IPS-15b (cell line): Measurements from ENCODE around the gene LRRTM4.

Experiments used
- H3K27me3 ChIP-seq: one replicate; pipeline ENCODE4 v1.6.1; 2013; ENCODE audit warnings: low read length; ENCODE audit not compliant: control insufficient read depth, insufficient read depth
- H3K36me3 ChIP-seq: one replicate; pipeline ENCODE4 v1.6.1; 2013; ENCODE audit warnings: low read length; ENCODE audit not compliant: control insufficient read depth, insufficient read depth
- H3K4me1 ChIP-seq: one replicate; pipeline ENCODE4 v1.6.1; 2013; ENCODE audit warnings: mild to moderate bottlenecking, low read length; ENCODE audit not compliant: control insufficient read depth, insufficient read depth
- H3K4me3 ChIP-seq: one replicate; pipeline ENCODE4 v1.5.1; 2013; ENCODE audit warnings: low read depth, low read length
- H3K9ac ChIP-seq: one replicate; pipeline ENCODE4 v1.6.1; 2013; ENCODE audit warnings: low read depth, mild to moderate bottlenecking, low read length
- H3K9me3 ChIP-seq: one replicate; pipeline ENCODE4 v1.6.1; 2013; ENCODE audit warnings: mild to moderate bottlenecking, low read length; ENCODE audit not compliant: control insufficient read depth, insufficient read depth

Gene LRRTM4

DNA sequence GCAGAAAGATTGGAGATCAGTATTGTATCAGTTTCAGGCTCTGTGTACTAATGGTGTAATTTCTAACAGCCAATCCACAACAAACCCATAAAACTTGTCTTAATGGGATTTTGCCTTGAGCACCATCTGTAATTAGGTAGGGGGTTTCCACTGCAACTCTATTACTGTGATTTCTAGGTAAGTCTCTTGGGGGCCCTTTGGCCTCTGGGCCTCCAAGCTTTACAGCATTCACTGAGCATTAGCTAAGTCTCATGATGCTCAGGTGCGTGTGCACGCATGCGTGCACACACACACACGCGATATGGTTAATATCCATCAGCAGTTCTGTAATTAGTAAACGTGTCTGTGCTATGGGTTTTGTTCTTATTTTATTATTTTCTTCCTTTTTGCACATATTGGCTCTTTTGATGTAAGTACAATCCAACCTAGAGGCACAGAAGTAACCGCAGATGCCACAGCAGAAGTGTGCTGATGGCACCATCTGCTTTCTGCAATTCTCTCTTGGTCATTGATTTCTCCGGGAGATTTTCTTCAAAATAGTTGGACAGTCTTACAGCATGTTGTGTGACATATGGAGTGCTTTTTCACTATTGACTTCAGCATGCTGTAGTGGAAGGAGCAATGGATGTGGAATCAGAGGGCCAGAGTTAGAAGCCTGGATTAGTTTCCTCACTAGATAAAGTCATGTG, 592.0 kb downstream of the LRRTM4 start:
- H3K4me3 ChIP-seq: no peak overlapping the region
- no peaks in the 10 kb centered on the region for H3K9me3 ChIP-seq
- H3K27me3 ChIP-seq: no peaks in the 10 kb centered on the region
- no peaks in the 10 kb centered on the region for H3K36me3 ChIP-seq
- H3K4me1 ChIP-seq: no peaks in the 10 kb centered on the region
- H3K9ac ChIP-seq: no peak overlapping the region

DNA sequence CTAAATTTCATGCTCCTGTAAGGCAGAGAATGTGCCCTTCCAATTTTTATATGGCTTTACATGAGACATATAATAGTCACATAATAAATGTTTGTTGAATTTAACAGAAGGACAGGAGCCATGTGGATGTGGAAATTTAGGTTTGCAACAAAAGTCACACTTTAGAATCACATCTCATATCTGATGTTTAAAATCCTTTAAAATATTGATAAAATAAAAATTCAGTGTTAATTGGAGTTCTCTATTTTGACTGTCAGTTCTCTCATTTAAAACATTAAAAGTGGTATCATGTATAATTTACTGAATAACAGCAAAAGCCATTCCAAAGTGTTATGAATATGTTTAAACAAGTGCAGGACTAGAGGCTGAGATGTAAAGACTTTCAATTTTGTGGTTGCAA, 594.1 kb downstream of the LRRTM4 start:
- H3K9ac ChIP-seq: no peak overlapping the region
- H3K36me3 ChIP-seq: no peaks in the 10 kb centered on the region
- H3K27me3 ChIP-seq: no peaks in the 10 kb centered on the region
- H3K9me3 ChIP-seq: no peaks in the 10 kb centered on the region
- no peak overlapping the region for H3K4me3 ChIP-seq
- H3K4me1 ChIP-seq: no peaks in the 10 kb centered on the region

DNA sequence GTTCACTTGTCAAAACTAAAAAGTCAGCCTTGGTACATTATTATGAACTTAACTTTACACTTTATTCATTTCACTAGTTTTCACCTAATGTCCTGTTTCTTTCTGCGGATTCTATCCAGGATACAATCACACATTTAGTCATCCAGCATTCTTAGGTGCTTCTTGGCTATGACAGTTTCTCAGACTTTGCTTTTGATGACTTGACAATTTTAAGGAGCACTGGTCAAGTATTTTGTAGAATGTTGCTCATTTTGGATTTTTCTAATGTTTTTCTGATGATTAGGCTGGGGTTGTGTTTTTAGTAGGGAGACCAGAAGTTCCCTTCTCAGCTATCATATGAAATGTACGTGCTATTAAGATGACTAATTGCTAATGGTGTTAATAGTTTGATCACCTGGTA, 601.2 kb downstream of the LRRTM4 start:
- Histone ChIP-seq H3K36me3 (no peaks in the 10 kb centered on the region), H3K4me3 (no peak overlapping the region), H3K27me3 (no peaks in the 10 kb centered on the region), H3K9me3 (no peaks in the 10 kb centered on the region), H3K4me1 (no peaks in the 10 kb centered on the region), H3K9ac (no peak overlapping the region)

DNA sequence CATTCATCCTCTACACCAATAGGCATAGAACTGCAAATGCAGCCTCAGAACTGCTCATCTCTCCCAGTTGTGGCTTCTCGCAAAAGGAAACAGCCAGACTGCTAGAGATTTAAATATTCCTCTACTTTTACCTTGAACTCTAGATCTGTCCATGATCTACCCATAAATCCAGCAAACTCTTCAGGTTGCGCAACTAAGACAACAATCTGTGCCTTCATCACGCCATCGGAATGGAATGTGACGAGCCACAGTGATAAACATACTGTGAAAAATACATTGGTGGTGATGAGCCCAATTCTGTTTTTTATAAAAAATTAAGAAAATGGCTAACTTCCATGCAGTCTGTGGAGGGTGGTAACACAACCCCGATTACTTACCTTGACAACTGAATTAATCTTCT, 626.7 kb downstream of the LRRTM4 start:
- Histone ChIP-seq H3K4me1 (no peaks in the 10 kb centered on the region), H3K27me3 (no peaks in the 10 kb centered on the region), H3K9ac (no peak overlapping the region), H3K36me3 (no peaks in the 10 kb centered on the region), H3K9me3 (no peaks in the 10 kb centered on the region), H3K4me3 (no peak overlapping the region)

DNA sequence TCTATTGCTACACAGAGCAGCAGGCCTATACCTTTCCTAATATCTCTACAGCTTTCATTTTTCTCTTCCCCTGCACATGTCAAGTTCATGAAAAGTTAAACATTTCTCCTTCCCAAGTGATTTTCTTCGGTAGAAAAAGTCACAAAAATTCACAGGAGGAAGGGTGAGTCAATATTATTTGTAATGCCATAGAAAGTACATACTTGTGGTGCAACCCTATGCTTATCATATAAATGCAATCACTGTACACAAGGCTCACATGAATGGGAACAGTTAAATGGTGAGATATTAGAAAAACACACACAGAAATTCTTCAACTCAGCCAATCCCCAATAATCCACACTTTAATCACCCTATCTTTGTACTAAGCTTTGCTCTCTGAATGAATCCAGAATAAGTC, 651.6 kb downstream of the LRRTM4 start:
- H3K9ac ChIP-seq: no peak overlapping the region
- no peaks in the 10 kb centered on the region for H3K9me3 ChIP-seq
- no peaks in the 10 kb centered on the region for H3K36me3 ChIP-seq

DNA sequence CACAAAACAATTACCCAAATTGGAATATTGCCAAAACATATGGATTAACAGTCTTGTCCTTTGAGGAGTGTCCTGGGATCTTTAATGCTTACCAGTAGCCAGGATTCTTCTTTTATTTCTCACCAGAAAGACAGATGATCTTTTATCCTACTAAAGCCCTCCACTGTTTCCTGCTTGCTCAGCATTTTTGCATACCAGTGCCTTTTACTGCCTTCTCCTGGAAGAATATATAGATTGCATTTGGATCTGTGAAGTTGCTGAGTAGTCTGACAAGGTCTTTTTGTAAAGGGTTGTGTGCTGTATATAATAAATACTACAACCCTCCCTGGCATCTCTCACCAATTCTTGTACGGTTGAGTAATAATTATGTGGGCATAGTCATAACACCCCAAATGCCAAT, 652.2 kb downstream of the LRRTM4 start:
- Histone ChIP-seq H3K36me3 (no peaks in the 10 kb centered on the region), H3K4me1 (no peaks in the 10 kb centered on the region), H3K4me3 (no peak overlapping the region), H3K9me3 (no peaks in the 10 kb centered on the region), H3K27me3 (no peaks in the 10 kb centered on the region), H3K9ac (no peak overlapping the region)

More for the DNA sequence above, 651.6 kb downstream of the LRRTM4 start:
- Histone ChIP-seq H3K4me1 (no peaks in the 10 kb centered on the region), H3K4me3 (no peak overlapping the region), H3K27me3 (no peaks in the 10 kb centered on the region)

DNA sequence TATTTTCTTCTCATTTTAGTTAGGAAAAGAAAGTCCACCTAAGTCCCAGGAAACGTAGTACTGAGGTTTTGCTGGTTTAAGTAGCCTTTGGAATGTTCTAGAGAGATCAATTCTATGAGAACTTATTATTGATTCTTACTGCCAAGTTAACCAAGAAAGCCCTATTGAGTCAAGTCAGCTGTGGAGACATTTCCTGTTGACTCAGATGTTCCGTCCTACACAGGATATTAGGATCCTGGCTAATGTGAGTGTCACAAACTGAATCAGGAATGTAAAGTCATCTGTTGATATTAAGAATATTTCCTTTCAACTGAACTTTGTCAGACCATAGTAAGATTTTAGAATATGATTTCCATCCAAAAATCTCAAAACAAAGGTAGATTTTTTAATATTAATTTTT, 654.3 kb downstream of the LRRTM4 start:
- Histone ChIP-seq H3K9me3 (no peaks in the 10 kb centered on the region), H3K9ac (no peak overlapping the region), H3K36me3 (no peaks in the 10 kb centered on the region), H3K27me3 (no peaks in the 10 kb centered on the region), H3K4me3 (no peak overlapping the region), H3K4me1 (no peaks in the 10 kb centered on the region)

DNA sequence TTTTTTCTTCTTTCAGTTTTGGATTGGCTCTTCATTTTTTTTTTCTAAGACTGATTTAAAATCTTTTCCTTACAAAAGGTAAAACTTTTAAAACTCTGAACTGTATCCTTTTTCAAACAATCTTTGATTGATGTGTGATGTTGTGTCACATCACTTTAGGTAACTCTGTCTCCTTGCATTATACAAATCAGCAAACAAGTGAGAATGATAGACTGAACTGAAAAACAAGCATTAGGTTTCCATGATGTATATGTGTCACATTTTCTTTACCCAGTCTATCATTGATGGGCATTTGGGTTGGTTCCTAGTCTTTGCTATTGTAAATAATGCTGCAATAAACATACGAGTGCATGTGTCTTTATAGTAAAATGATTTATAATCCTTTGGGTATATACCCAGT, 655.7 kb downstream of the LRRTM4 start:
- no peaks in the 10 kb centered on the region for H3K27me3 ChIP-seq
- no peak overlapping the region for H3K9ac ChIP-seq
- H3K9me3 ChIP-seq: no peaks in the 10 kb centered on the region
- no peak overlapping the region for H3K4me3 ChIP-seq
- H3K36me3 ChIP-seq: no peaks in the 10 kb centered on the region
- H3K4me1 ChIP-seq: no peaks in the 10 kb centered on the region

DNA sequence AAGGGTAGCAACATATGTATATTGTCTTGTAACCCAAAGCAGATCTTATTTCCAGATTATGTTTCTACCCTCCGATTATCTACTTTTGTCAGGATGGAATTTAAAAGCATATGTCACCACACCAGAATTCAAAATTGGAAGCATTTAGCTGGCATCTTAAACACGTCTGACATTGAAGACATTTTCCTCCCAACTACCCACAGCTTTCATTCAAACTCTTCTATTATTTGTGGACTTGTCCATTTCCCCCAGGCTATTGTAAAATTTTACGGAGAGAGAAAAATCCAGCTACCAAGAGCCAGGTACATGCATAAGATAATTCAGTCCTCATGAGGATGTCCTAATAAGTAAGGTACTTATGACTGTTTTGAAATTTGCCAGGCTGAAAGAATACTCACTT, 659.3 kb downstream of the LRRTM4 start:
- Histone ChIP-seq H3K4me3 (no peak overlapping the region), H3K36me3 (no peaks in the 10 kb centered on the region), H3K9ac (no peak overlapping the region), H3K9me3 (no peaks in the 10 kb centered on the region), H3K27me3 (no peaks in the 10 kb centered on the region), H3K4me1 (no peaks in the 10 kb centered on the region)

DNA sequence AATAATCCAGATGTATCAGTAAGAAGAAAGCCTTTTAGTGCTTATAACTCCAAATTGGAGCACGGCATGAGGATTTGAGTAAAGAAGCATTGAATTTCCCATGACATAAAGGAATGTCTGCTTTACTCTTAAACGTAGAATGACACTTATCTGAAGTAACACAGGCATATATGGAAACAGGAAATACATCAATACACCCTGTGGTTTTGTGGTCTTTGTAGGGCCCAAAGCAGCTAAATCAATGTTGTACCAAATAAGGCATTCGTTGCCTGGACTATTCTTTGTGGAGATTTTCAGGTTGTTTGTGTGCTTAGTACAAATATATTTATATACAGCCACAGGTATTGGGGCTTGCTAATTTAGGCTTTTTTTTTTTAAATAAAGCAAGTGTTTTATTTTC, 660.5 kb downstream of the LRRTM4 start:
- H3K4me1 ChIP-seq: no peaks in the 10 kb centered on the region
- no peak overlapping the region for H3K4me3 ChIP-seq
- H3K9me3 ChIP-seq: no peaks in the 10 kb centered on the region
- no peaks in the 10 kb centered on the region for H3K27me3 ChIP-seq
- H3K9ac ChIP-seq: no peak overlapping the region
- no peaks in the 10 kb centered on the region for H3K36me3 ChIP-seq

DNA sequence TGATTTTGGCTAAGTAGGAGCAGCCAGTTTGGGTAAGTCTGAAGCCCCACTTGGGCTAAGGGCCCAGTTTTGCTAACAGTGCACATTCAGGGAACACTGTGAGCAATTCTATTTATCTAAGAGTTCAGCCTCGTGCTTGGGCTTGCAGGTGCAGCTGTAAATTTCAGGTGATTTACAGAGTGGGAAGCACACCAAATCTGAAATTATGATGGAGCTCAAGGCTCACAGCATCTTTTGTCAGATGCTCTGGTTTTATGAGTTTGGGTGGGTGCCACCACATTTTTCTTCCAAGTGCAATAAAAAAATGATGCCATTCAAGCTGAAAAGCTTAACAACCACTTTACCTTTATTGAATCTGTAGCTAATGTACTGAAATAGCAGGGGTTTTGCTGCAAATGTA, 671.2 kb downstream of the LRRTM4 start:
- no peaks in the 10 kb centered on the region for H3K9me3 ChIP-seq
- H3K27me3 ChIP-seq: no peaks in the 10 kb centered on the region
- no peak overlapping the region for H3K4me3 ChIP-seq
- H3K4me1 ChIP-seq: no peaks in the 10 kb centered on the region
- no peaks in the 10 kb centered on the region for H3K36me3 ChIP-seq
- no peak overlapping the region for H3K9ac ChIP-seq

DNA sequence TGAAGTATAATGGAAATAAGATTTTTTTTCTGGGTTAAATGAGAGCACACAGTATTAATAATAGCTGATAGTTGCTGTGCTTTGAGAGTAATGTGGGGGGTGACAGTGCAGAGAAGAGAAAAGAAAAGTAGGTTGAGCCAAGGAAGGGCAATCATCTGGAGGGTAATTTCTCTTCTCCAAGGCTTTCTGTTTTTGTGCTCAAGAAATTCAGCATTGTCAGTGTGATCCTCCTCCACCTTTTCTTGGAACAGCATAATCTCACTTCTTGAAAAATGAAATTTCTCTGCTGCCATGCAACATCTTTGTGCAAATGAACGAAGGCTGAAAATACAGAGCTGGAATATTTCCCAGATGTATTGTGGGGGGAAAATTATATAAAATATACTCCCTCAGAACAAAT, 673.1 kb downstream of the LRRTM4 start:
- H3K27me3 ChIP-seq: no peaks in the 10 kb centered on the region
- no peaks in the 10 kb centered on the region for H3K36me3 ChIP-seq
- H3K9me3 ChIP-seq: no peaks in the 10 kb centered on the region

More for the DNA sequence above, 673.1 kb downstream of the LRRTM4 start:
- Histone ChIP-seq H3K4me1 (no peaks in the 10 kb centered on the region), H3K4me3 (no peak overlapping the region), H3K9ac (no peak overlapping the region)
